HepG2 (cell line): Measurements from ENCODE around the gene CSNK2A1. TPM values are rescaled to one million over a fixed set of nuclear protein-coding genes. Genes with fewer than 3 reads are reported as not detected.

Experiments used
- MTA3 ChIP-seq: sonication (generic); formaldehyde crosslinking; IDR thresholded peaks from 2 replicates; pipeline ENCODE4 v1.4.0; 2020; ENCODE audit warnings: missing genetic modification reagents
- TMF1 ChIP-seq: sonication (generic); formaldehyde crosslinking; IDR thresholded peaks from 2 replicates; pipeline ENCODE4 v1.8.1; 2022; ENCODE audit warnings: low read depth, missing genetic modification reagents
- polyA plus RNA-seq, 8 experiments: library from polyadenylated mRNA; depleted of rRNA in 3 of 8; stranded (reverse) in 7 of 8; unstranded in 1 of 8; fragments of >200 nt; fragmentation: Illumina TruSeq in 4 of 8; extraction: Trizol in 4 of 8; gene quantifications; 2 replicates each; pipeline versions ENCODE4 v1.2.1 to v1.2.3, GENCODE V29; 2011 to 2016; ENCODE audit warnings: low read depth in 4 of 8, missing spikeins in 1 of 8, mixed read lengths in 1 of 8; ENCODE audit not compliant: insufficient read depth in 1 of 8
- total RNA-seq, 5 experiments: library from RNA; depleted of rRNA; stranded (reverse); fragments of >200 nt; fragmentation: Illumina TruSeq; extraction: Trizol; gene quantifications; 2 replicates each; pipeline ENCODE4 v1.2.3, GENCODE V29; 2016; ENCODE audit warnings: low read depth in 1 of 5
- TF ChIP-seq, protein P1 (sequence below): sonication (generic); formaldehyde crosslinking; IDR thresholded peaks from 2 replicates; pipeline ENCODE4 v1.5.1; 2020; ENCODE audit warnings: mild to moderate bottlenecking, missing genetic modification reagents, moderate library complexity
- TF ChIP-seq, protein P2 (sequence below): sonication (generic); formaldehyde crosslinking; IDR thresholded peaks from 2 replicates; pipeline ENCODE4 v1.4.0; 2020; ENCODE audit warnings: missing genetic modification reagents

CSNK2A1 gene
- total and polyA plus RNA-seq, 2 of the 13 experiments (the other 11 are each of a cell fraction or from before 2014, with no cell fraction given), result 153 to 231 TPM

DNA sequence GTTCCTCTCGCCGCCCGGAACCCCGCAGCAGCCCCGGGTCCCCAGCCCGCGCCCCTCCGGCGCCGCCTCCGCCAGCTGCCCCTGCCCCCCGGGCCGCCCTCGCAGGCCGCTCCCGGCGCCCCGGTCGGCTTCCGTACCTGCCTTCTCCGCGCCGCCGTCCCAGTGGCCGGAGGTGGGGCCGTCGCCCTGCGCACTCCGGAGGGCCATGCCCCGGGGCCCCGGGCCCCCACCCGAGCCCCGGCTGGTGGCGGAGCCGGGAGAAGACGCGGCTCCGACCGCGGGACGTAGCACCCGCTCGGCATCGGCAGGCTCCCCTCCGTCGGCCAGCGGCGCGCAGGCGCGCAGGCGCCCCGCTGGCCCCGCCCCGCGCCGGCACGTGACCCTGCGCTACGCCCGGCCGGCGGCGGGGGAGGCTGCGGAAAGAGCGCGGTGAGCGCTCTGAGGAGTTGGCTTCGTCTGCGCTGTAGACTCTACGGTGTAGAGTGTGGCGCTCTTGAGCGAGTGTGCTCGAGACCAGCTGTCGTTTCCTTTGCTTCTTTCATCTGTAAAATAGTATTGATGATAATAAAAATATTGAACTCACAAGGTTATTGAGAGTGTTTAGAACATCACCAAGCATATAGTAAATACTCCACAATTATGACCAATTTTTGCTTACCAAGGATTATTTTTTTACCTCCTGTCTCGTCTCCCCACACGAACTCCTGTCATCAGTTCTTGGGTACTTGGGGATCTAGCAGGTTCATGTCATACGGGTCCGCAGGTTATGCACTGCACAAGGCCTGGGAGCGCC lies 81.2 kb downstream of the CSNK2A1 start, which contains the start of gene TBC1D20 (continued):
- TF ChIP-seq, protein P1, sequence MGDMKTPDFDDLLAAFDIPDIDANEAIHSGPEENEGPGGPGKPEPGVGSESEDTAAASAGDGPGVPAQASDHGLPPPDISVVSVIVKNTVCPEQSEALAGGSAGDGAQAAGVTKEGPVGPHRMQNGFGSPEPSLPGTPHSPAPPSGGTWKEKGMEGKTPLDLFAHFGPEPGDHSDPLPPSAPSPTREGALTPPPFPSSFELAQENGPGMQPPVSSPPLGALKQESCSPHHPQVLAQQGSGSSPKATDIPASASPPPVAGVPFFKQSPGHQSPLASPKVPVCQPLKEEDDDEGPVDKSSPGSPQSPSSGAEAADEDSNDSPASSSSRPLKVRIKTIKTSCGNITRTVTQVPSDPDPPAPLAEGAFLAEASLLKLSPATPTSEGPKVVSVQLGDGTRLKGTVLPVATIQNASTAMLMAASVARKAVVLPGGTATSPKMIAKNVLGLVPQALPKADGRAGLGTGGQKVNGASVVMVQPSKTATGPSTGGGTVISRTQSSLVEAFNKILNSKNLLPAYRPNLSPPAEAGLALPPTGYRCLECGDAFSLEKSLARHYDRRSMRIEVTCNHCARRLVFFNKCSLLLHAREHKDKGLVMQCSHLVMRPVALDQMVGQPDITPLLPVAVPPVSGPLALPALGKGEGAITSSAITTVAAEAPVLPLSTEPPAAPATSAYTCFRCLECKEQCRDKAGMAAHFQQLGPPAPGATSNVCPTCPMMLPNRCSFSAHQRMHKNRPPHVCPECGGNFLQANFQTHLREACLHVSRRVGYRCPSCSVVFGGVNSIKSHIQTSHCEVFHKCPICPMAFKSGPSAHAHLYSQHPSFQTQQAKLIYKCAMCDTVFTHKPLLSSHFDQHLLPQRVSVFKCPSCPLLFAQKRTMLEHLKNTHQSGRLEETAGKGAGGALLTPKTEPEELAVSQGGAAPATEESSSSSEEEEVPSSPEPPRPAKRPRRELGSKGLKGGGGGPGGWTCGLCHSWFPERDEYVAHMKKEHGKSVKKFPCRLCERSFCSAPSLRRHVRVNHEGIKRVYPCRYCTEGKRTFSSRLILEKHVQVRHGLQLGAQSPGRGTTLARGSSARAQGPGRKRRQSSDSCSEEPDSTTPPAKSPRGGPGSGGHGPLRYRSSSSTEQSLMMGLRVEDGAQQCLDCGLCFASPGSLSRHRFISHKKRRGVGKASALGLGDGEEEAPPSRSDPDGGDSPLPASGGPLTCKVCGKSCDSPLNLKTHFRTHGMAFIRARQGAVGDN (CRISPR knock-in tag), result peak; percentile 71
- TF ChIP-seq TMF1 (CRISPR knock-in tag) (no peak), MTA3 (CRISPR knock-in tag) (no peak)
- TF ChIP-seq, protein P2, sequence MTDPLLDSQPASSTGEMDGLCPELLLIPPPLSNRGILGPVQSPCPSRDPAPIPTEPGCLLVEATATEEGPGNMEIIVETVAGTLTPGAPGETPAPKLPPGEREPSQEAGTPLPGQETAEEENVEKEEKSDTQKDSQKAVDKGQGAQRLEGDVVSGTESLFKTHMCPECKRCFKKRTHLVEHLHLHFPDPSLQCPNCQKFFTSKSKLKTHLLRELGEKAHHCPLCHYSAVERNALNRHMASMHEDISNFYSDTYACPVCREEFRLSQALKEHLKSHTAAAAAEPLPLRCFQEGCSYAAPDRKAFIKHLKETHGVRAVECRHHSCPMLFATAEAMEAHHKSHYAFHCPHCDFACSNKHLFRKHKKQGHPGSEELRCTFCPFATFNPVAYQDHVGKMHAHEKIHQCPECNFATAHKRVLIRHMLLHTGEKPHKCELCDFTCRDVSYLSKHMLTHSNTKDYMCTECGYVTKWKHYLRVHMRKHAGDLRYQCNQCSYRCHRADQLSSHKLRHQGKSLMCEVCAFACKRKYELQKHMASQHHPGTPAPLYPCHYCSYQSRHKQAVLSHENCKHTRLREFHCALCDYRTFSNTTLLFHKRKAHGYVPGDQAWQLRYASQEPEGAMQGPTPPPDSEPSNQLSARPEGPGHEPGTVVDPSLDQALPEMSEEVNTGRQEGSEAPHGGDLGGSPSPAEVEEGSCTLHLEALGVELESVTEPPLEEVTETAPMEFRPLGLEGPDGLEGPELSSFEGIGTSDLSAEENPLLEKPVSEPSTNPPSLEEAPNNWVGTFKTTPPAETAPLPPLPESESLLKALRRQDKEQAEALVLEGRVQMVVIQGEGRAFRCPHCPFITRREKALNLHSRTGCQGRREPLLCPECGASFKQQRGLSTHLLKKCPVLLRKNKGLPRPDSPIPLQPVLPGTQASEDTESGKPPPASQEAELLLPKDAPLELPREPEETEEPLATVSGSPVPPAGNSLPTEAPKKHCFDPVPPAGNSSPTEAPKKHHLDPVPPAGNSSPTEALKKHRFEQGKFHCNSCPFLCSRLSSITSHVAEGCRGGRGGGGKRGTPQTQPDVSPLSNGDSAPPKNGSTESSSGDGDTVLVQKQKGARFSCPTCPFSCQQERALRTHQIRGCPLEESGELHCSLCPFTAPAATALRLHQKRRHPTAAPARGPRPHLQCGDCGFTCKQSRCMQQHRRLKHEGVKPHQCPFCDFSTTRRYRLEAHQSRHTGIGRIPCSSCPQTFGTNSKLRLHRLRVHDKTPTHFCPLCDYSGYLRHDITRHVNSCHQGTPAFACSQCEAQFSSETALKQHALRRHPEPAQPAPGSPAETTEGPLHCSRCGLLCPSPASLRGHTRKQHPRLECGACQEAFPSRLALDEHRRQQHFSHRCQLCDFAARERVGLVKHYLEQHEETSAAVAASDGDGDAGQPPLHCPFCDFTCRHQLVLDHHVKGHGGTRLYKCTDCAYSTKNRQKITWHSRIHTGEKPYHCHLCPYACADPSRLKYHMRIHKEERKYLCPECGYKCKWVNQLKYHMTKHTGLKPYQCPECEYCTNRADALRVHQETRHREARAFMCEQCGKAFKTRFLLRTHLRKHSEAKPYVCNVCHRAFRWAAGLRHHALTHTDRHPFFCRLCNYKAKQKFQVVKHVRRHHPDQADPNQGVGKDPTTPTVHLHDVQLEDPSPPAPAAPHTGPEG (CRISPR knock-in tag), result no peak
